SK-N-SH (cell line): ENCODE measurements around the gene AHRR.

Experiments used
- CTCF ChIP-seq: fragments of 200-600 bp; sonication (generic); IDR thresholded peaks from 2 replicates; pipeline ENCODE4 v1.6.1; 2017; ENCODE audit warnings: antibody characterized with exemption, mild to moderate bottlenecking, moderate library complexity
- ELF1 ChIP-seq: IDR thresholded peaks from 2 replicates; pipeline ENCODE4 v1.4.0; 2012
- EZH2phosphoT487 ChIP-seq: fragments of 200-600 bp; sonication (generic); IDR thresholded peaks from 2 replicates; pipeline ENCODE4 v1.6.1; 2017; ENCODE audit warnings: low read depth, mixed run types, mild to moderate bottlenecking, antibody characterized with exemption, moderate library complexity, borderline replicate concordance
- GABPA ChIP-seq: IDR thresholded peaks from 2 replicates; pipeline ENCODE4 v1.4.0; 2012; ENCODE audit warnings: low read depth, mild to moderate bottlenecking
- MXI1 ChIP-seq: IDR thresholded peaks from 2 replicates; pipeline ENCODE4 v1.6.1; 2012; ENCODE audit warnings: mild to moderate bottlenecking, low read depth, low read length, improper control_type of control experiment
- TAF1 ChIP-seq: IDR thresholded peaks from 2 replicates; pipeline ENCODE4 v1.6.1; 2012; ENCODE audit warnings: low read depth, mild to moderate bottlenecking, low read length, moderate library complexity, borderline replicate concordance
- USF2 ChIP-seq: fragments of 150-350 bp; IDR thresholded peaks from 2 replicates; pipeline ENCODE4 v1.6.1; 2017; ENCODE audit warnings: antibody characterized with exemption, low read length, low read depth, borderline replicate concordance
- ZBTB33 ChIP-seq: IDR thresholded peaks from 2 replicates; pipeline ENCODE4 v1.4.0; 2012; ENCODE audit warnings: low read depth, borderline replicate concordance

GRCh38 chr5:376799-377325 lies 55.3 kb downstream of the AHRR start:
- no peak for TF ChIP-seq MXI1
- no peak for TF ChIP-seq CTCF
- no peak for TF ChIP-seq GABPA
- no peak for TF ChIP-seq ZBTB33
- no peak for TF ChIP-seq USF2
- TF ChIP-seq EZH2phosphoT487 = no peak
- no peak for TF ChIP-seq TAF1
- TF ChIP-seq ELF1 = no peak
